GM10266 (cell line): ENCODE results near the gene PRDM16.

Experiments used
- DNase-seq: peaks from one replicate; pipeline ENCODE4 v3.0.0; 2012; ENCODE audit errors: extremely low spot score
- TF ChIP-seq, protein P1 (sequence below): IDR thresholded peaks from 2 replicates; pipeline ENCODE4 v1.5.1; 2012; ENCODE audit warnings: mild to moderate bottlenecking, low read depth; ENCODE audit not compliant: control insufficient read depth, insufficient read depth; ENCODE audit errors: missing control alignments

The PRDM16 gene

DNA sequence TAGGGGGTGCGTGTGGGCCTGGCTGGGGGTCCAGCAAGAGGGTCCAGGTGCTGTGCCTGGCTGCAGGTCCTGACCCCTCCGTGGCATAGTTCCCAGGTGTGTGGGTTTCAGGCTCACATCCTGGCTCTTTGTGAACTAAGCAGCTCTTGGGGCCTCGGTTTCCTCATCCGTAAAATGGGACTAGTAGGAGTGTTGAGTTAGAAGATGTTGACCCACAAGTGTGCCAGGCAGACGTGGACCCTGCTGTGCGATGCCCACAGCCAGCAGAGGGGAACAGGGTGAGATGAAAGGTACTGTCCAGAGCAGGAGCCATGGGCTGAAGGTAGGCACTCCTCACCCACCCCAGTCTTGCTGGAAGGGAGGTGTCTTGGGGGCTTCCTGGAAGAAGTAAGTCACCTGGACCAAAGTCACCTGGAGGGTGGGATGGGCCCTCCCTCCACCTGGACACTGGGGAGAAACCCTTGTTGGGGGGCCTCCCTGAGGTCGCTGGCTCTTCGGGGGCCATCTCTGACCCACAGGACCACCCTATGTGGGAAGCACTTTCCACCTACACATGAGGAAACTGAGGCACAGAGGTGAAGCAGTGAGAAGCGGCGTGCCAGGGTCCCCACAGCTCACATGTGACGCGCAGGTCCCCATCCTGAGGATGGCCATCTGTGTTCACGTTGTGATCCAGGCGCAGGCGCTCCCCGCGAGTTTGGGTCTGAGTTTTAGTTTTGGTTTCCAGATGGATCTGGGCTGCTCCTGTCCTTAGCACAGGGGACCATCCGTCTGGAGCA, 386.9 kb downstream of the PRDM16 start:
- no peak for DNase-seq
- TF ChIP-seq, protein P1, sequence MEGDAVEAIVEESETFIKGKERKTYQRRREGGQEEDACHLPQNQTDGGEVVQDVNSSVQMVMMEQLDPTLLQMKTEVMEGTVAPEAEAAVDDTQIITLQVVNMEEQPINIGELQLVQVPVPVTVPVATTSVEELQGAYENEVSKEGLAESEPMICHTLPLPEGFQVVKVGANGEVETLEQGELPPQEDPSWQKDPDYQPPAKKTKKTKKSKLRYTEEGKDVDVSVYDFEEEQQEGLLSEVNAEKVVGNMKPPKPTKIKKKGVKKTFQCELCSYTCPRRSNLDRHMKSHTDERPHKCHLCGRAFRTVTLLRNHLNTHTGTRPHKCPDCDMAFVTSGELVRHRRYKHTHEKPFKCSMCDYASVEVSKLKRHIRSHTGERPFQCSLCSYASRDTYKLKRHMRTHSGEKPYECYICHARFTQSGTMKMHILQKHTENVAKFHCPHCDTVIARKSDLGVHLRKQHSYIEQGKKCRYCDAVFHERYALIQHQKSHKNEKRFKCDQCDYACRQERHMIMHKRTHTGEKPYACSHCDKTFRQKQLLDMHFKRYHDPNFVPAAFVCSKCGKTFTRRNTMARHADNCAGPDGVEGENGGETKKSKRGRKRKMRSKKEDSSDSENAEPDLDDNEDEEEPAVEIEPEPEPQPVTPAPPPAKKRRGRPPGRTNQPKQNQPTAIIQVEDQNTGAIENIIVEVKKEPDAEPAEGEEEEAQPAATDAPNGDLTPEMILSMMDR: no peak

DNA sequence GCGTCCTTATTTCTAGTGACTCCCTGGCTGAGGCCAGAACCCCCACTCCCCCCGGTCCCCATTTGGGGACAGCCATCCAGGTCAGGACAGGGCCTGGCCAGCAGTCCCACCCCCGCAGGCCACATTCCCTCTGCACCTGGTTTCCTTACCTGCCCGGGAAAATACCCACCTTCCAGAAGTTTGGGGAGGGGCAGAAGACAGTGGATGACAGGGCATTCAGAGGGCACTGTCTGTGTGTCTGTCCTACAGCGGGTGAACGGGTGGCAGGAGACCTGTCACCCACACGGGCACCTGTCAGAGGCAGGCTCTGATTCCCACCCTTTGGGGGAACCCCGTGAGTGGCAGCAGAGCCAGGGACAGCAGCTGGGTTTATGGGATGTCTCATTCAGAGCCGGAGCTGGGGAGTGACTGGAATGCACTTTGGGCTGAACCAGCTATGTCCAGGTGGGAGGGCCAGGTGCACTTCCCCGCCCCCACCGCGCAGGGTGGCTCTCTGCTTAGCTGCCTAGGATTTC, 387.5 kb downstream of the PRDM16 start:
- TF ChIP-seq, protein P1: no peak
- DNase-seq: no peak

DNA sequence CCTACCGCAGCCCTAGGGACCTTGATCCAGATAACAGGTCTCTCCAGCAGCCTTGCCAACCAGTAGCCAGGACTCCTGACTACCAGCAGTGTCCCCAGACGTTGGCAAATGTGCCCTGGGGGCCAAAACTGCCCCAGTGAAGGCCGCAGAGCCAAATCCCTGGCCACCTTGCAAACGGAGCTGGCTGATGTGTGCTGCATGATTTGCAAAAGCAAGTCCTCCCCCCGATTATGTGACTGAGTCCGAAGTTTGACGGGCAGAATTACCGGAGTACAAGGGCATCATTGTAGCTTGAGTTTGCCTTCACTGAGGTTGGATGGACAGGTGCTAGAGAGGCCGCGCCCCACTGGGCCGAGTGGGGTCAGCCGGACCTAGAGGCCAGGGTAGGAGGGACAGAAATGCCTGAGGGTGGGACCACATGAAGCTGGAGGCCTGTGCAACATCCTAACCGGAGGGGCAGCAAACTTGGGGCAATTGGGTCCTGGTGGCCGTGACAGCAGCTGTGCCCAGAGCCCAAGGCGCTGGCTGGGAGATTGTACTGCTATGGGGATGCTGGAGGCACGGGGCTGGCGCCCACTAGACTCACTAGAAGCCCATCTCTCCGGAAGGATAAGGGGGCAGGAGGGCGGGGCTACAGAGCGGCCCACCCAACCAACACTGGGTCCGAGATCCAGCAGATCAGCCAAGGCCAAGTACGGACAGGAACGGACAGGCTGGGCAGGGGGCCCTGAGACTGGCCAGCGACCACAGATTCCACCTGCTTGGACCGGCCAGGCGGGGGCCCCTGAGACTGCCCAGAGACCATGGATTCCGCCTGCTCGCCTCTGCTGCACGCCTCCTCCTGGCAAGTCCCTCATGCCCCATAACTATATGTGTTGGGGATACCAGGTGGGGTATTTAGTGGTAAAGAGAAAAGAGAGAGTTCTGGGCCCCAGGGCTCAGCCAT, 388.2 kb downstream of the PRDM16 start:
- DNase-seq: no peak
- TF ChIP-seq, protein P1: no peak

DNA sequence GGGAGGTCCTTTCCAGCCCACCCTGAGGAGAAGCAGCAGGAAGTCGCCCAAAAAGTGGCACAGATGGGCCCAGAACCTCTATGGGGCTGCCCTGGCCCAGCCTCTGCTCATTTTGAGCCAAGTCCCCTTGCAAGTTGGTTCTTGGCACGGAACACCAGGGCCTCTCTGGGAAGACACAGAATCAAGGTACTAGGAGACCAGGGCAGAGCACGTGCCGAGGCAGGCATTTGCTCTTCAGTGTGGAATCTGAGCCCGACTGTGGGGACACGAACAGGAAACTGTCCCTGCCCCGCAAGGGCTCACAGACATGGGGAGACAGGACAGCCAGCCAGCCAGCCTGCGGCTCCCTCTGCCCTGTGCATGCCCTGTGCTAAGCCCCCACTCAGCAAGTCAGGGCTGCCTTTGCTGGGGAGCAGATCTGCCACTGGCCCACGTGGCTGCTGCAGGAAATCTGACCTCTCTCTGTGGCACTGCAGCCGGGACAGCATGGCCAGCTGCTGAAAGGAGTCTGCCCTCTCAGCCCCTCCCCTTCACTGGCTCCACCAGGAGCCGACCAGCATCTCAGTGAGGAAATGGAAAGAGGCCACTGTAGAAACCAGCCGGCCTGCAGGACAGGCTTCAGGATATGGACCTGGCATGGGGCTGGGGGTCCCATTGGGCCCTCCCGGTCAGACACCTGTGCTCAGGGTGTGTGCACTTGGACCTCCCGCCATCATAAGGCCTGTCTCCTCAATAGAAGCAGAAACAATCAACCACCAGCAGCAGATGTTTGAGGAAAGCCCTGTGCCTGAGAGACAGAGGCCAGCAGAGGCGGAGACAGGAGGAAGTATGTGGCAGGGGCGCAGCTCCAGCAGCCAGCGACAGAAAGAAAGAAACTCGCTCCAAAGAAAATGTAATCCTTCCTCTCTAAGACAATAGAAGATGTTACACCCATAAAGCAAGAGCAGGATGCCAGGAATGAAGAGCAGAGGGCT, 389.2 kb downstream of the PRDM16 start:
- TF ChIP-seq, protein P1: no peak
- no peak for DNase-seq

DNA sequence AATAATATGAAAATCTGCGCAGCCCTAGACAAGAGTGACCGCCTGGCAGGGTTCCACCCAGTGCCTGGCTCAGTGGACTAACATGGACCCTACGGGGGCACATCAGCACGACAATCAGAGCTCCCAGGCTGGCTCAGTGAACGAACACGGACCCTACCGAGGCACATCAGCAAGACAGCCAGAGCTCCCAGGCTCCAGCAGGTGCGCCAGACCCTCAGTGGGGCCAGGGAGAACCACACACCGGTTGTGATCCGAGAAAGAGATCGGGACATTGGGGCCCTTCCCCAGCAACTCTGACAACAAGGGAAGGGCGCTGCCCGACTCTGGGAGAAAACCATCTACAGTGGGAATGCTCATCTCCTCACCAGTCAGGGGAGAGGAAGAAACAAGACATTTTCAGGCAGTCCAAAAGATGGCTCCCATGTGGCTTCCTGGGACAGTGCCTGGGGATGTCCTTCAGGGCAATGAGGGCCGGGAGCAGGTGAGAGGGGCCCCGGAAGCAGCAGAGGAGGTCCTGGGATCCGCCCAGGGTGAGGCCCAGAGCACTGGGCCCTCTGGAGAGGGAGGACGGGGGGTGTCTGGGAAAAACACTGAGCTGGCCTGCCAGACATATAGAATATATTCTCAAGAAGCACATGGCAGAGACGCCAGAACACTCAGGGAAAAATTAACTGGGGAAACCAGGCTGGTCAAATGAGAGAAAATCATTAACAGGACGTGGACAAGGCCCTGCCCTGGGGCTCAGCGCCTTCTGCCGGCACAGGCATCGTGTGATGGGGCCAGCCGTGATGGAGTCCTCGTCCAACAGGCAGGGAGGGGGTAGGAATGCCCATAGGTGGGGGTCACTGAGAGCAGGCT, 390.3 kb downstream of the PRDM16 start:
- DNase-seq: no peak

More for the DNA sequence above, 390.3 kb downstream of the PRDM16 start:
- TF ChIP-seq, protein P1: no peak
